ENCODE measurements around the gene PIP5K1C.

DNA sequence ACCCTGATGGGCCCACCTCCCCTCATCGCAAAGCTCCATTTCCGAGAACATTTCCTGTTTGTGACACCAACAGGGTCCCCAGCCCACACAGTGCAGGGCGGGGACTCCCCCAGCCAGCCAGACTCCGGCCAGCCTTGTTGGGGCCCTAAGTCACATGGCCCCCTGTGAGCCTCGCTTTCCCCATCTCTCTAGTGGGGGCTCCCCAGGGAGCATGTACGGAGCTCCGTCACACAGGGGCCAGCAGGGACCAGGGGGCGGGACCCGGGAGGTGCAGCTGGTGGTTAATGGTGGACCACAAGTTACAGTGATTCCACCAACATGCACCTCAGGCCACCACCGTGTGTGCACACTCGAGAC, 95.3 kb downstream of the PIP5K1C start:
- TF ChIP-seq POLR2A (IDR thresholded peaks at IDR 0.05): no peak
- TF ChIP-seq, protein P1, sequence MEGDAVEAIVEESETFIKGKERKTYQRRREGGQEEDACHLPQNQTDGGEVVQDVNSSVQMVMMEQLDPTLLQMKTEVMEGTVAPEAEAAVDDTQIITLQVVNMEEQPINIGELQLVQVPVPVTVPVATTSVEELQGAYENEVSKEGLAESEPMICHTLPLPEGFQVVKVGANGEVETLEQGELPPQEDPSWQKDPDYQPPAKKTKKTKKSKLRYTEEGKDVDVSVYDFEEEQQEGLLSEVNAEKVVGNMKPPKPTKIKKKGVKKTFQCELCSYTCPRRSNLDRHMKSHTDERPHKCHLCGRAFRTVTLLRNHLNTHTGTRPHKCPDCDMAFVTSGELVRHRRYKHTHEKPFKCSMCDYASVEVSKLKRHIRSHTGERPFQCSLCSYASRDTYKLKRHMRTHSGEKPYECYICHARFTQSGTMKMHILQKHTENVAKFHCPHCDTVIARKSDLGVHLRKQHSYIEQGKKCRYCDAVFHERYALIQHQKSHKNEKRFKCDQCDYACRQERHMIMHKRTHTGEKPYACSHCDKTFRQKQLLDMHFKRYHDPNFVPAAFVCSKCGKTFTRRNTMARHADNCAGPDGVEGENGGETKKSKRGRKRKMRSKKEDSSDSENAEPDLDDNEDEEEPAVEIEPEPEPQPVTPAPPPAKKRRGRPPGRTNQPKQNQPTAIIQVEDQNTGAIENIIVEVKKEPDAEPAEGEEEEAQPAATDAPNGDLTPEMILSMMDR (IDR thresholded peaks at IDR 0.05): no peak

Data from esophagus squamous epithelium (tissue), 4 donors.